K562 treated with DMSO at 1 percent for 24 hours (cell line): ENCODE results near the gene ARPC2. TPM values are rescaled to one million over a fixed set of nuclear protein-coding genes. Genes with fewer than 3 reads are reported as not detected.

ENCODE experiments used
- total RNA-seq: library from RNA; unstranded; fragments of 300-600 nt; gene quantifications from 2 replicates; pipeline ENCODE4 v1.2.3, GENCODE V29; 2022; ENCODE audit warnings: low read depth; ENCODE audit not compliant: insufficient read depth

Gene ARPC2
- total RNA-seq = 111 and 117 TPM in 2 replicates

GRCh38 chr2:218216674-218217359 lies at the start of gene ARPC2:
Gene ARPC2, plus strand, starts transcription at chr2:218217189. Its CDS starts 282 bp downstream, at chr2:218217471.

GRCh38 chr2:218260742-218261422 lies 43.9 kb downstream of the ARPC2 start, which contains the start of gene GPBAR1:
Gene GPBAR1, plus strand, starts transcription at chr2:218261015. Its CDS starts 1,710 bp downstream, at chr2:218262725.

GRCh38 chr2:218269900-218270720 lies 53.1 kb downstream of the ARPC2 start, which contains the start of the genes AAMP and PNKD:
Gene AAMP, minus strand, starts transcription at chr2:218270137. Its CDS starts 51 bp downstream, at chr2:218270086.
Gene PNKD, plus strand, starts transcription at chr2:218270519. Its CDS starts 17 bp downstream, at chr2:218270536.

GRCh38 chr2:218292048-218293014 lies 75.3 kb downstream of the ARPC2 start, which contains the start of gene TMBIM1:
Gene TMBIM1, minus strand, starts transcription at chr2:218292503. Its CDS starts 10,362 bp downstream, at chr2:218282141.

Other genes with a start within 250 kb of the ARPC2 start
- gene TNS1, start 214.2 kb upstream of the ARPC2 start, total RNA-seq = 0.71 and 1.3 TPM in 2 replicates
- not detected in 2 replicates for gene RUFY4, start 147.9 kb upstream of the ARPC2 start, total RNA-seq
- gene CXCR2, start 91.2 kb upstream of the ARPC2 start, total RNA-seq = not detected in 2 replicates
- not detected in 2 replicates for gene CXCR1, start 50.2 kb upstream of the ARPC2 start, total RNA-seq
- gene GPBAR1, start 43.8 kb downstream of the ARPC2 start, total RNA-seq = not detected in 2 replicates
- 110 and 123 TPM in 2 replicates for gene AAMP, start 52.9 kb downstream of the ARPC2 start, total RNA-seq
- 60.3 and 68.4 TPM in 2 replicates for gene PNKD, start 53.3 kb downstream of the ARPC2 start, total RNA-seq
- 71.0 and 71.6 TPM in 2 replicates for gene TMBIM1, start 75.3 kb downstream of the ARPC2 start, total RNA-seq
- gene CATIP, start 139.7 kb downstream of the ARPC2 start, total RNA-seq = 0.80 TPM in 1 of 2 replicates, not detected in the other
- 0.61 and 0.80 TPM in 2 replicates for gene SLC11A1, start 165.1 kb downstream of the ARPC2 start, total RNA-seq
- gene CTDSP1, start 182.7 kb downstream of the ARPC2 start, total RNA-seq = 79.9 and 82.8 TPM in 2 replicates
- 0.46 and 0.63 TPM in 2 replicates for gene VIL1, start 201.9 kb downstream of the ARPC2 start, total RNA-seq